H1 (cell line): ENCODE data around the gene DDX49. TPM values are rescaled to one million over a fixed set of nuclear protein-coding genes. Genes with fewer than 3 reads are reported as not detected.

ENCODE experiments used
- ASH2L ChIP-seq: fragments of 200-600, 300-600 bp; sonication (generic); IDR thresholded peaks from one replicate; pipeline ENCODE4 v1.7.1; 2017; ENCODE audit warnings: low read length
- ATF3 ChIP-seq: IDR thresholded peaks from 2 replicates; pipeline ENCODE4 v1.6.1; 2011; ENCODE audit warnings: low read depth, mild to moderate bottlenecking, low read length; ENCODE audit not compliant: insufficient read depth
- CBX8 ChIP-seq: fragments of 300-800, 300-1000 bp; sonication (generic); IDR thresholded peaks from 2 replicates; pipeline ENCODE4 v1.7.1; 2016; ENCODE audit warnings: low read depth, low read length, borderline replicate concordance
- EGR1 ChIP-seq: IDR thresholded peaks from 2 replicates; pipeline ENCODE4 v1.6.1; 2011; ENCODE audit warnings: low read depth, low read length, borderline replicate concordance
- FOSL1 ChIP-seq: IDR thresholded peaks from 2 replicates; pipeline ENCODE4 v1.6.1; 2011; ENCODE audit warnings: mild to moderate bottlenecking, low read depth, low read length, moderate library complexity; ENCODE audit not compliant: insufficient read depth
- HDAC2 ChIP-seq, 2 experiments: fragments of 300-600 bp in 1 of 2; sonication (generic) in 1 of 2; IDR thresholded peaks; 2 replicates each; pipeline ENCODE4 v1.6.1; 2011 to 2012; ENCODE audit warnings: low read depth in 2 of 2, low read length in 2 of 2, mild to moderate bottlenecking in 2 of 2, moderate library complexity in 2 of 2, borderline replicate concordance in 1 of 2, inconsistent platforms in 1 of 2
- HDAC6 ChIP-seq: IDR thresholded peaks from one replicate; pipeline ENCODE4 v1.7.1; 2012; ENCODE audit warnings: low read depth, mild to moderate bottlenecking, inconsistent platforms, low read length, moderate library complexity
- KDM1A ChIP-seq: fragments of 200-600, 300-600 bp; sonication (generic); IDR thresholded peaks from 2 replicates; pipeline ENCODE4 v1.7.1; 2016; ENCODE audit warnings: mild to moderate bottlenecking, low read length, borderline replicate concordance
- KDM5A ChIP-seq: fragments of 200-600 bp; IDR thresholded peaks from 2 replicates; pipeline ENCODE4 v1.7.1; 2012; ENCODE audit warnings: mild to moderate bottlenecking, low read length, inconsistent platforms, mixed read lengths
- NANOG ChIP-seq: IDR thresholded peaks from 2 replicates; pipeline ENCODE4 v1.6.1; 2011; ENCODE audit warnings: low read length, low read depth, mild to moderate bottlenecking, inconsistent platforms; ENCODE audit not compliant: insufficient read depth, poor library complexity, severe bottlenecking
- NRF1 ChIP-seq: IDR thresholded peaks from 2 replicates; pipeline ENCODE4 v1.6.1; 2011; ENCODE audit warnings: mild to moderate bottlenecking, low read depth, low read length, improper control_type of control experiment
- PHF8 ChIP-seq: fragments of 200-600 bp; sonication (generic); conservative IDR thresholded peaks from 2 replicates; pipeline ENCODE4 v1.7.1; 2012; ENCODE audit warnings: low read depth, mild to moderate bottlenecking, inconsistent platforms, low read length, moderate library complexity
- POLR2A ChIP-seq, 2 experiments: IDR thresholded peaks; 1 replicate in 1 of 2; 2 replicates in 1 of 2; pipeline ENCODE4 v1.6.1; 2011; ENCODE audit warnings: low read depth in 2 of 2, low read length in 2 of 2, mild to moderate bottlenecking in 2 of 2; ENCODE audit errors: control extremely low read depth in 1 of 2
- RAD21 ChIP-seq, 2 experiments: IDR thresholded peaks in 1 of 2; conservative IDR thresholded peaks in 1 of 2; 2 replicates each; pipeline ENCODE4 v1.6.1; 2011; ENCODE audit warnings: low read depth in 2 of 2, low read length in 2 of 2, improper control_type of control experiment in 1 of 2, inconsistent platforms in 1 of 2, mild to moderate bottlenecking in 1 of 2, moderate library complexity in 1 of 2
- RNF2 ChIP-seq: fragments of 200-900, 300-1000 bp; sonication (generic); IDR thresholded peaks from 2 replicates; pipeline ENCODE4 v1.7.1; 2016; ENCODE audit warnings: borderline replicate concordance, low read depth, mild to moderate bottlenecking, antibody characterized with exemption, low read length; ENCODE audit not compliant: poor library complexity, severe bottlenecking; ENCODE audit errors: missing control alignments
- RXRA ChIP-seq: IDR thresholded peaks from 2 replicates; pipeline ENCODE4 v1.6.1; 2011; ENCODE audit warnings: low read depth, mild to moderate bottlenecking, low read length, moderate library complexity; ENCODE audit not compliant: insufficient read depth
- SAP30 ChIP-seq: fragments of 300-600 bp; sonication (generic); IDR thresholded peaks from 2 replicates; pipeline ENCODE4 v1.7.1; 2012; ENCODE audit warnings: low read length, moderate library complexity, mild to moderate bottlenecking, inconsistent platforms; ENCODE audit not compliant: insufficient read depth, insufficient replicate concordance
- SP1 ChIP-seq: IDR thresholded peaks from 2 replicates; pipeline ENCODE4 v1.6.1; 2011; ENCODE audit warnings: low read depth, low read length
- TAF7 ChIP-seq: optimal IDR thresholded peaks from 2 replicates; pipeline ENCODE3; 2011; ENCODE audit warnings: low read depth, mild to moderate bottlenecking, inconsistent platforms, low read length, moderate library complexity, borderline replicate concordance
- TBP ChIP-seq: IDR thresholded peaks from 2 replicates; pipeline ENCODE4 v1.6.1; 2011; ENCODE audit warnings: low read depth, low read length, improper control_type of control experiment
- TCF12 ChIP-seq: IDR thresholded peaks from 2 replicates; pipeline ENCODE4 v1.6.1; 2011; ENCODE audit warnings: low read depth, mild to moderate bottlenecking, low read length
- ZNF274 ChIP-seq: IDR thresholded peaks from 2 replicates; pipeline ENCODE4 v1.7.0; 2012; ENCODE audit warnings: low read length, borderline replicate concordance; ENCODE audit errors: extremely low read depth
- polyA plus RNA-seq, 7 experiments: library from polyadenylated mRNA; depleted of rRNA in 3 of 7; stranded (reverse) in 5 of 7; unstranded in 2 of 7; fragments of >200 nt in 5 of 7; fragments of 200-250 nt in 2 of 7; gene quantifications; 1 replicate in 5 of 7; 2 replicates in 1 of 7; 4 replicates in 1 of 7; pipeline versions ENCODE4 v1.2.1 to v1.2.3, GENCODE V29; 2011 to 2013; ENCODE audit warnings: missing spikeins in 2 of 7, mixed read lengths in 2 of 7
- total RNA-seq: library from RNA; stranded (reverse); fragmentation: NEBNext Ultra II Directional; extraction: Animal tissue kit (Norgen Biotek cat#: 25700); gene quantifications from 2 replicates; pipeline ENCODE4 v1.2.1, GENCODE V29; 2021

DDX49 gene
- total and polyA plus RNA-seq, 2 of the 8 experiments (the other 6 are each of a cell fraction or from before 2014, with no cell fraction given), result 41.3 to 46.5 TPM

DNA sequence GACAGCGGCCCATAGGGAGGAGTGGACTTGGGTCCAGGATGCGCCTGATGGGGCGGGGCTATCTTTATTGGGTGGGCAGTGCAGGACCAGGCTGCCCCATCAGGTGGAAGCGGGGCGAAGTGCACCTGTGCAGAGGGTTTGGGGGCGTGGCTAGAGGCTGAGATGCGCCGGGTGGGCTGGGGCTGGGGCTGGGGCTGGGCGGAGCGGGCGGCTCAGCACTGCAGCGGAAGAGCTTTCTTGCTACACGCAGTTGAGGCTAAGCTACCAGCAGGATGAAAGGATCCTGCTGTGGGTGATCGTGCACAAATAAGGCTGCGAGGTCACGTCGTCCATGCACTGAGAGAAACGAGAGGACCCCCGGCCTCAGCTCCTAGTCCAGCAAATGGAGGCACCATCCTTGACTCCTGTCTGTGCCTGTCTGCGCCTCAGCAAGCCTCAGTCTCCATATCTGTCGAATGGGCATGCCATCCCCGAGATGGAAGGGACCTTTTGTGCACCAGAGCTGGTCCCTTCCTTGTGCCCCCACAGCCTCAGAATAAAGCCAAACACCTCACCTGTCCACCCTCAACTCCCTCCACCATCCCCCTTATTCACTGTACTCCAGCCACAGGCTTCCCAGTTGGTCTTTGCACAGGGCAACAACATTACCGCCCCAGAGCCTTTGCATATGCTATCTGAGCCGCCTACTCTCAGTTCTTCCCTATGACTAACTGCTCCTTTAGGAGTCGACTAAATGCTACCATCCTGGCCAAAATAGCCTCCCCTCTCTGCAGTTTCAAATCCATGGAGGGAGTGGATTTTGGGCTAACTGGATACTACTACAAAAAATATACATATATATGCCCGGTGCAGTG is 42.5 kb downstream of the DDX49 start (continued):
- TF ChIP-seq PHF8 (no peak), POLR2A (IDR thresholded peaks at IDR 0.05; ENCODE audit: control extremely low read depth in 1 of 2, low read depth in 2 of 2, low read length in 2 of 2) (peak in 1 of 2 experiments; percentile 43; a peak in 1 of 3 replicates), KDM5A (no peak), RAD21 (IDR thresholded peaks at IDR 0.05 in 1 of 2, conservative IDR thresholded peaks at IDR 0.05 in 1 of 2; ENCODE audit: low read depth in 2 of 2, low read length in 2 of 2) (peak; percentile 33 to 45; a peak in 3 of 4 replicates), ATF3 (no peak), CBX8 (no peak), FOSL1 (no peak), SAP30 (no peak), ZNF274 (no peak), TCF12 (peak; percentile 54; the same call in 1 of the 2 replicates), TAF7 (no peak), TBP (no peak), ASH2L (no peak), HDAC6 (no peak), HDAC2 (IDR thresholded peaks at IDR 0.05; ENCODE audit: borderline replicate concordance in 1 of 2, low read depth in 2 of 2, low read length in 2 of 2) (peak in 1 of 2 experiments; percentile 100; a peak in 2 of 4 replicates), RXRA (no peak), SP1 (peak; percentile 63; the same call in 1 of the 2 replicates), NANOG (no peak), KDM1A (peak; percentile 100), RNF2 (no peak), EGR1 (no peak), NRF1 (0 out of 2 replicates have a peak, but pooled peaks have one; percentile 11)
